GM19468 (cell line): Measurements from ENCODE around the gene FAM83G.
"Not testable (repeated sequence)": the region's sequence is repeated elsewhere in the genome, so short reads cannot be mapped to it uniquely, and the experiment has no call there.

Experiments
- ATAC-seq: cut with Tn5 transposase; IDR thresholded peaks from one replicate; pipeline ENCODE4 v1.9.1; 2021; ENCODE audit warnings: mild to moderate bottlenecking, moderate library complexity, moderate number of reproducible peaks; ENCODE audit not compliant: unreplicated experiment; ENCODE audit errors: extremely low read depth

The FAM83G gene

DNA sequence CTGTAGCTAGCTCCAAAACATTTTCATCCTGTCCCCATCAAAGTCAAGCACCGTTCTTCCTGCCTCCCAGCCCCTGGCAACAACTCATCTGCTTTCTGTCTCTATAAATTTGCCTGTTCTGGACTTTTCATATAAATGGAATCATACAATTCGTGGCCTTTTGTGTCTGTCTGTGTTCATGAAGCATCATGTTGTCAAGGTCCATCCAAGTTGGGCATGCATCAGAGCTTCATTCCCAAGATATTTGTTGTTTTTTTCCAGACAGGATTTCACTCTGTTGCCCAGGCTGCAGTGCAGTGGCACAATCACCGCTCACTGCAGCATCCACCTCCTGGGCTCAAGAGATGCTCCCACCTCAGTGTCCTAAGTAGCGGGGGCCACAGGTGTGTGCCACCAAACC is 46.7 kb downstream of the FAM83G start:
- ATAC-seq: no peak

DNA sequence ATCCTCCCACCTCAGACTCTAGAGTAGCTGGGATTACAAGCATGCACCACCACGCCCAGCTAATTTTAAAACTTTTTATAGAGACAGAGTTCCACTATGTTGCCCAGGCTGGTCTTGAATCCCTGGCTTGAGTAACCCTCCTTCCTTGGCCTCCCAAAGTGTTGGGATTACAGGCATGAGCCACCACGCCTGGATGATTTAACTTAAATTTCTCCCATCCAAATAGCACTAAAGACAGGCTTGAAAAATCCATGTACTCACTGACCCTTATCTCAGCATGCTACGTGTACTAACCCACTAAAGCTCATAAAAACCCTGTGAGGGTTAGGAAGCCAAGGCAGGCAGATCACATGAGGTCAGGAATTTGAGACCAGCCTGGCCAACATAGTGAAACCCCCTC is 48.0 kb downstream of the FAM83G start:
- ATAC-seq: no peak

GRCh38 chr17:18956021-18956420 is 48.5 kb downstream of the FAM83G start:
- ATAC-seq: not testable (repeated sequence)

DNA sequence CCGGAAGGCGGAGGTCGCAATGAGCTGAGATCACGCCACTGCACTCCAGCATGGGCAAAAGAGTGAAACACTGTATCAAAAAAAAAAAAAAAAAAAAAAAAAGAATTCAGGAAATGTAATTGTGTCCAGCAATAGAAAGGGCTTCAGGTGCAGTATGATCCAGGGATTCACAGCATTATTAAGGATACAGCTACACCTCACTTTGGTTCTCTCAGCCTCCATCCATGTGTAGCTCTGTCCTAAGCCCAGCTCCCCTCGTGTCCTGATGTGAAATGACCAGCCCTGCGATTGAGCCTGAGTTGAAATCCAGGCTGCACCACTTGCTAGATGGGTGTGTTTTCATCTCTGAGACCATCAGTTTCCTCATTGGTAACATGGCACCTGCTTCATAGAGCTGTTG is 49.6 kb downstream of the FAM83G start:
- no peak for ATAC-seq

DNA sequence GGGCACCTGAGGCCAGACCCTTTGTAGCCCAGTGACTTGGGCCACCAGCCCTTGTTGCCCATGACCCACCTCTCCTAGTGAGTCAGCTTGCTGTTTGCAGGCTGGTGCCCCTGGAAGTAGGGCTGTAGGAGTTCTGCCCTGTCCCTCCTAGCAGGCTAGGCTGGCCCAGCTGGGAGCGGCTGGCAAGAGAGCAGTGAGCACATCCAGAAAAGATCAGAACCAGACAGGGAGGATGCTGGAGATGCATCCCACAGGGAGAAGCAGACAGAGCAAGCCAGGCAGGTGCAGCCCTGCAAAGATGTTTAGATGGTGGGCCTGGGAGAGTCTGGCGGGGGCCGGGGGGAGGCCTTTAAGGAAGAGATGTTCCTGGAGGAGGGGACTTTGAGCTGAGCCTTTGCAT is 50.2 kb downstream of the FAM83G start:
- no peak for ATAC-seq

DNA sequence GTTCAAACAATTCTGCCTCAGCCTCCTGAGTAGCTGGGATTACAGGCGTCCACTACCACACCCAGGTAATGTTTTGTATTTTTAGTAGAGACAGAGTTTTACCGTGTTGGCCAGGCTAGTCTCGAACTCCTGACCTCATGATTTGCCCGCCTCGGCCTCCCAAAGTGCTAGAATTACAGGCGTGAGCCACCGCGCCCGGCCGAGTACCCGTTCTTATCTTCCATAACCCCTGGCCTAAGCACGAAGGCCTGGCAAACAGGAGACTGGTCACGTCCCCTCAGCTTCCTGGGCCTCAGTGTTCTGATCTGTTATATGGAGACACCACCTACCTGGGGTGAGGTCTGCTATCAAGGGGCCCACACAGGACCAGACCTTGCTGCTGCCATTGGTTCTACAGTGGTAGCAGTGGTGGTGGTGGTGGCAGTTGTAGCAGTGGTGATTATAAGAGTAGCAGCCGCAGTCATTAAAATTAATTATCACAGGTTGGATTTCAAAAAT is 51.3 kb downstream of the FAM83G start:
- no peak for ATAC-seq

DNA sequence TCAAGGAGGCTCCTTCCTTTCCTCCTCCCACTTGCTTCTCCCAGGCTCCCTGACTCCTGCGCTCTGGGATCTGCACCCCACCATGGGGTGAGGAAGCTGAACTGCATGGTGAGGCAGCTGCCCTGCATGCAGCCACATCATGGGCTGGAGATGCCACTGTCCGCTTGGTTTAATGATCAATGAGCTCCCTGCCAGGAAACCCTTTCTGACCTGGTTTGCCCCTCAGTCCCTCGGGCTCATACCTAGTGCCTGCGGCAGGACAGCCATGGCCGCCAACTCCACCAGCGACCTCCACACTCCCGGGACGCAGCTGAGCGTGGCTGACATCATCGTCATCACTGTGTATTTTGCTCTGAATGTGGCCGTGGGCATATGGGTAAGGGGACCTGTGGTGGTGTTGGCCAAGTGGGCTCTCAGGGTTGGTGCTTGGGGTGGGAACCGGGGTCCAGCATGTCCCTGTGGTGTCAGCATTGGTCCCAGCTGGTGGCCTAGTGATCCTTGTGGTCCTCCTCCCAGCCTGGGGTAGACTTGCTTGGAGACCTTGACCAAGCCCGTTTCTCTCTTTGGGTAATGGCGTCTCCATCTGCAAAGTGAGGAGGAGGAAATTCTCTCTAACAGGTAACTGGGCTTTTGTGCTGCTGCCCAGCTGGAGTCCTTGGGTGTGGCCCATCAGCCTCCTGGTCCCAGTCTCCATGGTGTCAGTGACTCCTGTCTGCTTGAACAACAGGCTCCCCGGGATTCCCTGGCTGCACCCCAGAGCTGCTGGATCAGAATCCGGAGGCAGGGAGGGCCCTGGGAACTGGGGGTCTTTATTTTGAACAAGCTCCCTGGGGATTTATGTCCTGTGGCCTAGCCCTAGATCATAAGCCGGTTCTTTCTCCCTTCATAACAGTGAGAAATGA is 52.4 kb downstream of the FAM83G start, which contains the start of gene SLC5A10:
SLC5A10 (plus strand) TSS at position 225 of the 902 bp plus-strand sequence; CDS start at position 266, 41 bp downstream.
- no peak for ATAC-seq

GRCh38 chr17:18950944-18951905 is 53.3 kb downstream of the FAM83G start:
- no peak for ATAC-seq

GRCh38 chr17:18950346-18950745 is 54.2 kb downstream of the FAM83G start:
- no peak for ATAC-seq

DNA sequence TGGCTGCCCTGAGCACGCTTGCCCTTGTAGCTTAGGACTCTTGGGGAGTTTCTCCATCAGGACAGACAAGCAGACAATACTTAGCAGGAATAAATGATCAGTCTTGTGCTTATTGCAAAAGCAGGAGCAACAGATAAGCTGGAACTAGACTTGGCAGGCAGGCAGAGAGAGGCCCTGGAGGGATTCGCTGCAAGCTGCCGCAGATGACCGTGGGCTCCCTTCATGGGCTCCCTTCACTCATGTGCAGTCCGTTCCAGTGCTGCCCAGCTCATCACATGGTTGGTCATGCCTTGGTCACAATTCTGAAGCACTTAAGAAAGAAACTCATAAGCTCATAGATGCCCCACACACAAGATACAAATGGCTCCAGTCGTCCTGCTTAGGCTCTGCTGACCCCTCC is 55.0 kb downstream of the FAM83G start:
- ATAC-seq: no peak

- no peak for ATAC-seq
These were observed 56.0 kb downstream of the FAM83G start for GRCh38 chr17:18948476-18949006.

- no peak for ATAC-seq
These were observed 56.7 kb downstream of the FAM83G start for GRCh38 chr17:18947866-18948265.

- no peak for ATAC-seq
These were observed 58.0 kb downstream of the FAM83G start for GRCh38 chr17:18946536-18946935.

DNA sequence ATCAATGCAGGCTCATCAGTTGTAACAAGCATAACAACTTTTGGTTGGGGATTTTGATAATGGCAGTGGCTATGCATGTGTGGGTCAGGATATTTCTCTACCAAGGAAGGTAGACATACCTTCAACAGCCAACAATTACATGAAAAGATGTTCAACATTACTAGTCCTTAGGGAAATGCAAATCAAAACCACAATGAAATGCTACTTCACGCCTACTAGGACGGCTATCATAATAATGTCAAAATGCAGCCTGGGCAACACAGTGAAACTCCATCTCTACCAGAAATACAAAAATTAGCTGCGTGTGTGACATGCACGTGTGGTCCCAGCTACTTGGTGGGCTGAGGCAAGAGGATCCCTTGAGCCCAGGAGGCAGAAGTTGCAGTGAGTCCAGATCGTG is 59.9 kb downstream of the FAM83G start:
- no peak for ATAC-seq

- ATAC-seq: no peak
These were observed 65.9 kb downstream of the FAM83G start for GRCh38 chr17:18938692-18939023.

DNA sequence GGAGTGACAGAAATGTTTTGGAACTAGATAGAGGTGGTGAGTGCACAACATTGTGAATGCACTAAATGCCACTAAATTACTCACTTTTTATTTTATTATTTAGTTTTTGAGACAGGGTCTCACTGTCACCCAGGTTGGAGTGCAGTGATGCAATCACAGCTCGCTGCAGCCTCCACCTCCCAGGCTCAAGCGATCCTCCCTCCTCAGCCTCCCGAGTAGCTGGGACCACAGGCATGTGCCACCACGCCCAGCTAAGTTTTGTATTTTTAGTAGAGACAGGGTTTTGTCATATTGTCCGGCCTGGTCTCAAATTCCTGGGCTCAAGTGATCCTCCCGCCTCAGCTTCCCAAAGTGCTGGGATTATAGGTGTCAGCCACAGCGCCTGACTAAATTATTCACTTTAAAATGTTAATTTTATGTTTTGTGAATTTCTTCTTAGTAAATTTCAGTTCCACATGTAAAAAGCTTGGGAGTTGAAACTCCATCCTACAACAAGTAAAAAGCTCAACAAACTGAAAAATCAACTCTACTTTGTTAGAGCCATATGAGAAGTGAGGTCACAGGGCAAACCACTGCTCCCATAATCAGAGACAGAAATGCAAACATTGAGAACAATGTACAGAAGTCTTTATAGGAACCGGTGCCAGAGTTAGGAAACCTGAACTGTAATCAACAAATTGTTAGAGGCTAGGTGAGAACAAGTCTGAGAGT is 66.4 kb downstream of the FAM83G start:
- ATAC-seq: no peak

DNA sequence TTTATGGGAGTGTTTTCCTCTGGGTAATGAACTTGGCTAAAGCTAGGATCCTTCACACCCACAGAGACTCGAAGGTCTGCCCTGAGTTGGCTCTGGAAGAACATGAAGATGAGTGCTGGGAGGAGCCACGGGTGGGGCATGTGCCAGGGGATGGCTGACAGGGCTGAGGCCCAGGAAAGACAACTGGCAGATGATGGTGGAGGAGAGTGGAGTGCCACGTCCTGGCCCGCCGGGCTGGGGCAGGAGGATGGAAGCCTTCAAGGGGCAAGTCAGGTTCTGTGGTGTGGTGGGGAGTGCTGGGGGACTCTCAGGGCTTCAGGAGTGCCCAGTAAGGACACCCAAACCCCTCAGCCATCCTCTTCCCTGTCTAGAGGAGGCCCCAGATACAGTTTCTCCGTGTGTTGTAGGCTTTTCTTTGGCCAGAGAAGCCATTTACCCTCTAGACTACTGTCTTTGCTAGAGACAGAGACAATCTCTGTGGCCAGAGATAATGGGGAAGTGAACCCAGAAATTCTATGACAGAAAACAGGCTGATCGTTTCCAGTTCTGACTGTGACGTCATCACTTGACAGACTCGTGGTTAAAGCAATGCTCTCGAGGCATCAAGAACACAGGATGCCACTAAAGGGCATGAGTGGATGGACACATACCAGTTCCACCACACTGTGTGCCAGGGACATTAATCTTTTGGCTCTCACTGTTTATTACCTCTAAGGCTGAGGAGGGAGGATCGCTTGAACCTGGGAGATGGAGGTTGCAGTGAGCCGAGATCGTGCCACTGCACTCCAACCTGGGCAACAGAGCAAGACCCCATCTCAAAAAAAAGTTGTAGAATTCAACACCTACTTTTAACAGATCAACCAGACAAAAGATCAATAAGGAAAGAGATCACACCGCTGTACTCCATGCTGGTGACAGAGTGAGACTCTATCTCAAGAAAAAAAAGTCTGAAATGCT is 71.2 kb downstream of the FAM83G start:
- ATAC-seq: no peak

DNA sequence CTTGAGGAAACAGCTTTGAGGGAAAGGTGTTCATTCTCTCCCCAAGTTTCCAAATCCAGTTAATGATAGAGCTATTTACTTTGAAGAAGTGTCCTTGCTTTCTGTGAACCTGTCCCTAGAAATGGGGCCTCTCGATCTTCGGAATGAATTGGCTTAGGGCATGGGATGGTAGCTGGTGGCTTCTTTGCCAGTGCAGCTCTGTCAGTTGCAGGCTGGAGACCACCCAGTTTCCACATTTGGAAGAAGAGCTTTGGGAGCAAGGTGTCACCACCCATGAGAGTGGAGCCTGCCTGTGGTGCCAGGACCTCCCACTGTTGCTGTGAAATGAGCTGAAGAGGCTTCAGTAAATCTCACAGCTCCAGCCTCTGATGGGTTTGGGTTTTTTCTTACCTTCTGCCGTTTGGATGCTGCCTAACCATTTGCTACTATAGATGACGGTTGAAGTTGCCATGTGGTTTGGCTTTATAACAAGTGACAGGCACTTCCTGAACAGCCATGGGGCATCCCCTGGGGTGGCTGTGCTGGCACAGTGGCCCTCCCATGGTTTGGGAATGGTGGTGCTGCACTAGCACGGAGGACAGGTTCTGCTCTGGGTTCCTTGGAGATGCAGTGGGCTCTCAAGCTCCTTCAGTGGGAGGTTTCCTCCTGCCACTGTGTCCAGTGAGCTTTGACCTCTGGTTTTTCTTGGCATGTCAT is 72.1 kb downstream of the FAM83G start:
- no peak for ATAC-seq
